SK-N-SH treated with all-trans-retinoic acid at 6 μM for 48 hours (cell line): ENCODE data around the gene SLC6A8.
"Not testable (repeated sequence)": the region's sequence is repeated elsewhere in the genome, so short reads cannot be mapped to it uniquely, and the experiment has no call there.

Experiments
- ATAC-seq: fragments of 200-7000 bp; cut with Tn5 transposase; 3 replicates; pipeline ENCODE4 v1.9.1; 2020; ENCODE audit warnings: mild to moderate bottlenecking, moderate library complexity
- ARNTL ChIP-seq: fragments of 450-650 bp; formaldehyde crosslinking; IDR thresholded peaks from 2 replicates; pipeline ENCODE4 v1.5.0; 2020; ENCODE audit warnings: low read depth, mild to moderate bottlenecking, moderate library complexity, borderline replicate concordance
- CSDC2 ChIP-seq: fragments of 250-450 bp; sonication (Bioruptor Pico); IDR thresholded peaks from 2 replicates; pipeline ENCODE4 v1.5.0; 2020; ENCODE audit warnings: mild to moderate bottlenecking, moderate library complexity
- ESRRG ChIP-seq: fragments of 250-450 bp; sonication (Bioruptor Pico); IDR thresholded peaks from 2 replicates; pipeline ENCODE4 v1.6.1; 2021; ENCODE audit warnings: mild to moderate bottlenecking
- ISL1 ChIP-seq: fragments of 250-450 bp; sonication (Bioruptor Pico); IDR thresholded peaks from 2 replicates; pipeline ENCODE4 v2.1.2; 2022; ENCODE audit warnings: mild to moderate bottlenecking, moderate library complexity
- OSR1 ChIP-seq: fragments of 250-450 bp; sonication (Bioruptor Pico); IDR thresholded peaks from 2 replicates; pipeline ENCODE4 v1.8.0; 2022; ENCODE audit warnings: moderate library complexity, mild to moderate bottlenecking, inconsistent platforms
- PATZ1 ChIP-seq: fragments of 250-450 bp; sonication (Bioruptor Pico); IDR thresholded peaks from 2 replicates; pipeline ENCODE4 v1.8.0; 2020; ENCODE audit warnings: mild to moderate bottlenecking, moderate library complexity, borderline replicate concordance
- PPARA ChIP-seq: fragments of 250-450 bp; sonication (Bioruptor Pico); IDR thresholded peaks from 2 replicates; pipeline ENCODE4 v1.5.0; 2020; ENCODE audit warnings: mild to moderate bottlenecking, borderline replicate concordance
- RARB ChIP-seq: fragments of 250-450 bp; sonication (Bioruptor Pico); IDR thresholded peaks from 2 replicates; pipeline ENCODE4 v1.8.0; 2021; ENCODE audit warnings: mild to moderate bottlenecking, moderate library complexity
- SNAI2 ChIP-seq: fragments of 250-450 bp; sonication (Bioruptor Pico); IDR thresholded peaks from 2 replicates; pipeline ENCODE4 v1.5.0; 2020; ENCODE audit warnings: mild to moderate bottlenecking, moderate library complexity
- TCF4 ChIP-seq: fragments of 250-450 bp; sonication (Bioruptor Pico); IDR thresholded peaks from 2 replicates; pipeline ENCODE4 v1.8.0; 2021; ENCODE audit warnings: mild to moderate bottlenecking, moderate library complexity, borderline replicate concordance
- TOX ChIP-seq: fragments of 250-450 bp; sonication (Bioruptor Pico); IDR thresholded peaks from 2 replicates; pipeline ENCODE4 v1.8.0; 2021; ENCODE audit warnings: mild to moderate bottlenecking, moderate library complexity, borderline replicate concordance
- ZC3H10 ChIP-seq: fragments of 250-450 bp; sonication (Bioruptor Pico); IDR thresholded peaks from 2 replicates; pipeline ENCODE4 v1.5.1; 2021; ENCODE audit warnings: mild to moderate bottlenecking, moderate library complexity
- ZFP3 ChIP-seq: fragments of 250-450 bp; sonication (Bioruptor Pico); IDR thresholded peaks from 2 replicates; pipeline ENCODE4 v1.5.0; 2020; ENCODE audit warnings: mild to moderate bottlenecking, moderate library complexity
- ZFP30 ChIP-seq: fragments of 450-650 bp; formaldehyde crosslinking; IDR thresholded peaks from 2 replicates; pipeline ENCODE4 v1.5.0; 2022; ENCODE audit warnings: mild to moderate bottlenecking, moderate library complexity
- ZNF565 ChIP-seq: fragments of 450-650 bp; formaldehyde crosslinking; conservative IDR thresholded peaks from 2 replicates; pipeline ENCODE4 v1.5.0; 2020; ENCODE audit warnings: low read depth, mild to moderate bottlenecking, moderate library complexity
- ZNF70 ChIP-seq: fragments of 450-650 bp; formaldehyde crosslinking; IDR thresholded peaks from 2 replicates; pipeline ENCODE4 v1.5.0; 2020; ENCODE audit warnings: mild to moderate bottlenecking, moderate library complexity
- TF ChIP-seq, protein P1 (sequence below): fragments of 250-450 bp; sonication (Bioruptor Pico); IDR thresholded peaks from 2 replicates; pipeline ENCODE4 v1.8.0; 2021; ENCODE audit warnings: low read depth, mild to moderate bottlenecking, moderate library complexity, borderline replicate concordance
- TF ChIP-seq, protein P2 (sequence below): fragments of 250-450 bp; sonication (Bioruptor Pico); IDR thresholded peaks from 2 replicates; pipeline ENCODE4 v1.5.1; 2021; ENCODE audit warnings: mild to moderate bottlenecking, moderate library complexity

SLC6A8 gene

DNA sequence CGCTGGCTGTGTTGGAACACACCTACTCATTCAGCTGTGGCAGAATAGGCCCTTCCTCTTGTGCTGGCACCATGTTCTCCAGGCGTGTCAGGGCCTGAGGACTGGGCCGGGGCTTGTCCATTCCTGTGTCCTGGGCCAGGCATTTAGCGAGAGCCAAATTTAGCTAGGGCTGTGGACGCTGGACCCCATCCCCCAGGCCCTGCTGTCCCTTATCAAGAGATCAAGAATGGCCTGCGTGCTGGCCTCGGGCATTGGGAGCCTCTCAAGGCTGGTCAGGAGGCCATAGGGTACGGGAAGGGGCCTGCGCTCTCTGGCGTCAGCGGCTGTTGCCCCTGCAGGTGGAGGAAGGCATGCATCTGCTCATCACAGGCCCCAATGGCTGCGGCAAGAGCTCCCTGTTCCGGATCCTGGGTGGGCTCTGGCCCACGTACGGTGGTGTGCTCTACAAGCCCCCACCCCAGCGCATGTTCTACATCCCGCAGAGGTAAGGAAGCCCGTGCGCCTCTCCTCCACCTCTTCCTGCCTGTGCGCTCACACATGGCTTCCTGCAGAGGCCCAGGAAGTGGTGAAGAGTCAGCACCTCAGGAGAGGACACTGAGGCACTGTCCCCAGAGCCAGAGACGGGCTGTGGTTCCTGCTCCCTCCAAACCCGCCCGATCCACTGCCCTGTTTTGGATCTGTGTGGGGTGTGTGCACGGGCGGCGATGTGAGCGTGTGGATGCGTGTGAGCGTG lies 52.2 kb downstream of the SLC6A8 start:
- ATAC-seq, result peak; percentile 16; the same call in 2 of the 3 replicates
- TF ChIP-seq RARB (CRISPR knock-in tag) (no peak), CSDC2 (CRISPR knock-in tag) (no peak), OSR1 (no peak), ZFP30 (CRISPR knock-in tag) (no peak)

DNA sequence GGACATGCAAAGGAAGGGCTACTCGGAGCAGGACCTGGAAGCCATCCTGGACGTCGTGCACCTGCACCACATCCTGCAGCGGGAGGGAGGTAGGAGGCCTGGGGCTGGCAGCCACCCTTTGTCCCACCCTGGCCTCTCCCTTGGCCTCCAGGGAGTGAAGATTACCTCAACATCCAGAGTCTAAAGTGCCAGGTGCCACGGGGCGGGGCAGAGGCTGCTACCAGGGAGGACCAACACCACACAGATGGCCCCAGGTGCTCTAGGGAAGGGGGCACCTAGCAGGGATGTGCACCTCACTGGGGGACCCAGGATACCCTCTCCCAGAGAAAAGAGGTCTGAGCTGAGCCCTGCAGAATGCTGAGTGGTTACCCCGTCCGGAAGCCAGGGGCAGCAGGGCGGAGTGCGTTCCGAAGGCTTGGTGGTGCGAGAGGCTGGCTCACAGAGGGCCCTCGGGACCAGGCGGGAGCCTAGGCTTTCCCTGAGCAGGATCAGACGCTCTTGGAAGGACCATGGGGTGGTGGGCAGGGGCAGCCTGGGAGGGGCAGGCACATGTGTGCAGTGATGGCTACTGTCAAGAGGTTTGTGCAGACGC lies 53.0 kb downstream of the SLC6A8 start:
- no peak for ATAC-seq
- no peak for TF ChIP-seq TCF4 (CRISPR knock-in tag)
- TF ChIP-seq CSDC2 (CRISPR knock-in tag), result no peak
- no peak for TF ChIP-seq ARNTL (CRISPR knock-in tag)
- TF ChIP-seq ISL1, result no peak
- TF ChIP-seq ZC3H10 (CRISPR knock-in tag), result no peak
- no peak for TF ChIP-seq ESRRG (CRISPR knock-in tag)
- TF ChIP-seq, protein P1, sequence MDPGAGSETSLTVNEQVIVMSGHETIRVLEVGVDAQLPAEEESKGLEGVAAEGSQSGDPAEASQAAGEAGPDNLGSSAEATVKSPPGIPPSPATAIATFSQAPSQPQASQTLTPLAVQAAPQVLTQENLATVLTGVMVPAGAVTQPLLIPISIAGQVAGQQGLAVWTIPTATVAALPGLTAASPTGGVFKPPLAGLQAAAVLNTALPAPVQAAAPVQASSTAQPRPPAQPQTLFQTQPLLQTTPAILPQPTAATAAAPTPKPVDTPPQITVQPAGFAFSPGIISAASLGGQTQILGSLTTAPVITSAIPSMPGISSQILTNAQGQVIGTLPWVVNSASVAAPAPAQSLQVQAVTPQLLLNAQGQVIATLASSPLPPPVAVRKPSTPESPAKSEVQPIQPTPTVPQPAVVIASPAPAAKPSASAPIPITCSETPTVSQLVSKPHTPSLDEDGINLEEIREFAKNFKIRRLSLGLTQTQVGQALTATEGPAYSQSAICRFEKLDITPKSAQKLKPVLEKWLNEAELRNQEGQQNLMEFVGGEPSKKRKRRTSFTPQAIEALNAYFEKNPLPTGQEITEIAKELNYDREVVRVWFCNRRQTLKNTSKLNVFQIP (CRISPR knock-in tag), result no peak
- TF ChIP-seq, protein P2, sequence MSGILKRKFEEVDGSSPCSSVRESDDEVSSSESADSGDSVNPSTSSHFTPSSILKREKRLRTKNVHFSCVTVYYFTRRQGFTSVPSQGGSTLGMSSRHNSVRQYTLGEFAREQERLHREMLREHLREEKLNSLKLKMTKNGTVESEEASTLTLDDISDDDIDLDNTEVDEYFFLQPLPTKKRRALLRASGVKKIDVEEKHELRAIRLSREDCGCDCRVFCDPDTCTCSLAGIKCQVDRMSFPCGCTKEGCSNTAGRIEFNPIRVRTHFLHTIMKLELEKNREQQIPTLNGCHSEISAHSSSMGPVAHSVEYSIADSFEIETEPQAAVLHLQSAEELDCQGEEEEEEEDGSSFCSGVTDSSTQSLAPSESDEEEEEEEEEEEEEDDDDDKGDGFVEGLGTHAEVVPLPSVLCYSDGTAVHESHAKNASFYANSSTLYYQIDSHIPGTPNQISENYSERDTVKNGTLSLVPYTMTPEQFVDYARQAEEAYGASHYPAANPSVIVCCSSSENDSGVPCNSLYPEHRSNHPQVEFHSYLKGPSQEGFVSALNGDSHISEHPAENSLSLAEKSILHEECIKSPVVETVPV (CRISPR knock-in tag), result no peak

DNA sequence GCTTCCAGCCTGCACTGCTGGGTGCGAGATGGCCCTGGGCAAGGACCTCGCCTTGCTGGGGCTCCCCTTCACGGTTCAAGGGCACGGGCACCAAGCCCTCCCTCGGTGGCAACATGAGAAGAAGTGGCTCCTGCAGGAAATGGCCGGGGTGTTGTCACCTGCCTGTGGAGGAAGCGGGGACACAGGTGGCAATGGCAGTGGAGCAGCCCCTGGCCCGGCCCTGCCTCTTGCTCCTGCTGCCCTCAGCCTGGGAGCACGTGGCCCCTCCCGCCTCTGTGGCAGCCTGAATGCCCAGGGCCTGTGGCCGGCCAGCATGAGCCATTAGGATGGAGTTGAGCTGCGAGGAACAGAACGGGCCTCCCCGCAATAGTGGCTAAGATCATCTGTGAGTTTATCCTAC lies 53.7 kb downstream of the SLC6A8 start:
- TF ChIP-seq PATZ1 (no peak), ZNF70 (CRISPR knock-in tag) (no peak), TOX (CRISPR knock-in tag) (no peak), ISL1 (no peak), RARB (CRISPR knock-in tag) (no peak), ZNF565 (CRISPR knock-in tag) (no peak), CSDC2 (CRISPR knock-in tag) (no peak), PPARA (CRISPR knock-in tag) (no peak), ZFP3 (CRISPR knock-in tag) (no peak), OSR1 (no peak), SNAI2 (CRISPR knock-in tag) (no peak)
- TF ChIP-seq, protein P1 (CRISPR knock-in tag), result no peak
- ATAC-seq, result no peak

DNA sequence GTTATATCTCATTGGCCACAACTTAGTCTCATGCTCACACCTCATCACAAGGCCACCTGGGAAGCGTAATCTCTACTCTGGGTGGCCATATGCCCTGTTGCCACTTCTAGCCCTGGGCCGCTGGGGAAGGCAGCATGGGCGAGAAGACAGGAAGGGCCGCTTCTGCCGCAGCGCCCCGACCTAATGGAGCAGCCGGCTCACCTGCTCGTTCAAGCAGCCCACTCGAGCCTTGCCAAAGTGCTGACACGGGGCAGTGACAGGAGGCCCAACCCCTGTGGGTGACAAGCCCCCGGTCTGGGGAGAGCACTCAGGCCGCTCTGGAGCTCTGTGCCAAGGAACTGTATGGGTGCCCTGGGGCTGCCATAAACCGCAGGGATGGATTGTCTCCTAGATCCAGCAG lies 54.4 kb downstream of the SLC6A8 start:
- not testable (repeated sequence) for ATAC-seq

DNA sequence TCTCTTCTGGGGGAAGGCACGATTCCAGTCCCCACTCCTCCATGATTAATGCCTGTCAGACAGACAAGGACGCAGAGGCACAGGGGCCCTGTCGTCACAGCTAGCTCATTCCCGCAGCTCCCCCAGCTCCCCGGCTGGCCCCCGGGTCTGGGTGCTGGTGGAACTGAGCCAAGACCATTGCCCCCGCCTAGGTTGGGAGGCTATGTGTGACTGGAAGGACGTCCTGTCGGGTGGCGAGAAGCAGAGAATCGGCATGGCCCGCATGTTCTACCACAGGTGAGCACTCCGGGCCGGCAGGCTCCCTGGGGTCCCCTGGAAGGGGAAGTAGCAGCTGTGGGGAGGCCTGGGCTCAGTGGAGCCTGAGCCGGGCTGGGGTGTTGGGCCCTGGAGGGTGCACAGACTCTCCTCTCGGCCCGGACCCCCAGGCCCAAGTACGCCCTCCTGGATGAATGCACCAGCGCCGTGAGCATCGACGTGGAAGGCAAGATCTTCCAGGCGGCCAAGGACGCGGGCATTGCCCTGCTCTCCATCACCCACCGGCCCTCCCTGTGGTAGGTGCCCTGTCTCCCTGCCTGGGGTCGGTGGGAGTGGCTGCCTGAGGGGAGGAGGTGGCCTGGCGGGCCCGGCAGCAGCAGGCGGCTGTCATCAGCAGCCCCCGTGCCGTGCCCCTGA lies 55.2 kb downstream of the SLC6A8 start:
- not testable (repeated sequence) for ATAC-seq

GRCh38 chrX:153743468-153744209 lies 55.9 kb downstream of the SLC6A8 start:
- not testable (repeated sequence) for ATAC-seq
